AG10803 (cell line): ENCODE results near the gene PRKCB.
"Not testable (repeated sequence)": the region's sequence is repeated elsewhere in the genome, so short reads cannot be mapped to it uniquely, and the experiment has no call there.

Source experiments
- DNase-seq: peaks from one replicate; pipeline ENCODE4 v3.0.0; 2010; ENCODE audit warnings: low read depth
- H3K4me3 ChIP-seq: 2 replicates; pipeline ENCODE4 v1.5.1; 2011; ENCODE audit warnings: mild to moderate bottlenecking, low read length, control low read depth
- TF ChIP-seq, protein P1 (sequence below): conservative IDR thresholded peaks from 2 replicates; pipeline ENCODE4 v1.5.1; 2011; ENCODE audit warnings: mild to moderate bottlenecking, low read length, control low read depth, inconsistent platforms

The PRKCB gene

DNA sequence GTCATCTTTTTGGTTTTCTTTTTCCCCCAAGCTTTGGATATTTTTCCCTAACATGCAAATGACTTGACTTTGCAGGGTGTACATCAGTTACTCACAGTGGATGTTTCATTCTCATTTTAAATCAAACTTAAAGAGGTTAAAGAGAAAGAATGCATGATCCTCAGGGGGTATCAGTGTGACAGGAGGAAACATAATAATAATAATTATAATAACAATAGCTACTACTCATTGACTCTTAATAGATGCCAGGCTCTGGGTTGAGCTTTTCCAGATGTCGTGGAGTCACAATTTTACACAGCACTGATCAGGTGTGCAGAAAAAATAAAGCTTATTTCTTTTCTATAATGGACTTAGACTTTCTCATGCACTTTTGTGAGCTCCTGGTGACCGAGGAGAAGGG is 263.1 kb downstream of the PRKCB start:
- no peak overlapping the region for H3K4me3 ChIP-seq
- TF ChIP-seq, protein P1, sequence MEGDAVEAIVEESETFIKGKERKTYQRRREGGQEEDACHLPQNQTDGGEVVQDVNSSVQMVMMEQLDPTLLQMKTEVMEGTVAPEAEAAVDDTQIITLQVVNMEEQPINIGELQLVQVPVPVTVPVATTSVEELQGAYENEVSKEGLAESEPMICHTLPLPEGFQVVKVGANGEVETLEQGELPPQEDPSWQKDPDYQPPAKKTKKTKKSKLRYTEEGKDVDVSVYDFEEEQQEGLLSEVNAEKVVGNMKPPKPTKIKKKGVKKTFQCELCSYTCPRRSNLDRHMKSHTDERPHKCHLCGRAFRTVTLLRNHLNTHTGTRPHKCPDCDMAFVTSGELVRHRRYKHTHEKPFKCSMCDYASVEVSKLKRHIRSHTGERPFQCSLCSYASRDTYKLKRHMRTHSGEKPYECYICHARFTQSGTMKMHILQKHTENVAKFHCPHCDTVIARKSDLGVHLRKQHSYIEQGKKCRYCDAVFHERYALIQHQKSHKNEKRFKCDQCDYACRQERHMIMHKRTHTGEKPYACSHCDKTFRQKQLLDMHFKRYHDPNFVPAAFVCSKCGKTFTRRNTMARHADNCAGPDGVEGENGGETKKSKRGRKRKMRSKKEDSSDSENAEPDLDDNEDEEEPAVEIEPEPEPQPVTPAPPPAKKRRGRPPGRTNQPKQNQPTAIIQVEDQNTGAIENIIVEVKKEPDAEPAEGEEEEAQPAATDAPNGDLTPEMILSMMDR = no peak
- DNase-seq = no peak

DNA sequence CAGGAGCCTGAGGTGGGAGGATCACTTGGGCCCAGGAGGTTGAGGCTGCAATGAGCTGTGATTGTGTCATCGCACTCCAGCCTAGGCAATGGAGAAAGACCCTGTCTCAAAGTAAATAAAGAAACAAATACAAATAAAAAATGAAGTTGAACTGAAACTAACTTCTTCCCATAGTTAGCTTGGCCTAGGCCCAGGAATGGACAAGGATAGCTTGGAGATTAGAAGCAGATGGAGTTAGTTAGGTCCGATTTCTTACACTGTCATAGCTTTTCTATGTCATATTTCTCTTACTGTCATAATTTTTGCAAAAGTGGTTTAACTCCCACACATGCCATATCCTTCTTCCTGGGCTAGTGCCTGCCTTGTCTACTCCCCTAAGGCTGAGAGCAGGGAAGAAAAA is 265.6 kb downstream of the PRKCB start:
- H3K4me3 ChIP-seq = no peak overlapping the region
- TF ChIP-seq, protein P1 = no peak
- DNase-seq = no peak

DNA sequence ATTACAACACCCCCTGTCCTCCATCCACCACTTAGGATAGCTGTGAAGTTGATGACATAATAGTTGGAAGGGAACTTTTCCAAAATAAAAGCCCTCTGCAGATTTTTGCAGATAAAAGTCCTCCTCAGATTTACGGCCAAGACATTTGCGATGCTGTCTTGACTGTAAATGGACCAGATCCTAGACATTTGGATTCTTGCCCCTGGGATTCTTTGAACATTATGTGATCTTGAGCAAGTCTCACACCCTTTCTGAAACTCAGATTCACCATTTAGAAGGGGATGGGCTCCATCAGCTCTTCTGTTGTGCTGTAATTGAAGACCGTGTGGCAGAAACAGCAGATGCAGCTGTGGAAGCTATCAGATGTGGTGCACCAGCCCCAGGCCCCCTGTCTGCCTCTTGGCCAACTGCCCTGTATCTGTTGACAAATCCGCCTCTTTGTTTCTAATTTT is 266.5 kb downstream of the PRKCB start:
- no peak overlapping the region for H3K4me3 ChIP-seq
- TF ChIP-seq, protein P1 = no peak
- DNase-seq = no peak

DNA sequence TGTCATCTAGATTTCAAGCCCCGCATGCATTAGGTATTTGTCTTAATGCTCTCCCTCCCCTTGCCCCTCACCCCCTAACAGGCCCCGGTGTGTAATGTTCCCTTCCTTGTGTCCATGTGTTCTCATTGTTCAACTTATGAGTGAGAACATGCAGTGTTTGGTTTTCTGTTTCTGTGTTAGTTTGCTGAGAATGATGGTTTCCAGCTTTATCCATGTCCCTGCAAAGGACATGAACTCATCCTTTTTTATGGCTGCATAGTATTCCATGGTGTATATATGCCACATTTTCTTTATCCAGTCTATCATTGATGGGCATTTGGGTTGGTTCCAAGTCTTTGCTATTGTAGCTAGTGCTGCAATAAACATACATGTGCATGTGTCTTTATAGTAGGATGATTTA is 269.7 kb downstream of the PRKCB start:
- not testable (repeated sequence) for DNase-seq, H3K4me3 ChIP-seq

DNA sequence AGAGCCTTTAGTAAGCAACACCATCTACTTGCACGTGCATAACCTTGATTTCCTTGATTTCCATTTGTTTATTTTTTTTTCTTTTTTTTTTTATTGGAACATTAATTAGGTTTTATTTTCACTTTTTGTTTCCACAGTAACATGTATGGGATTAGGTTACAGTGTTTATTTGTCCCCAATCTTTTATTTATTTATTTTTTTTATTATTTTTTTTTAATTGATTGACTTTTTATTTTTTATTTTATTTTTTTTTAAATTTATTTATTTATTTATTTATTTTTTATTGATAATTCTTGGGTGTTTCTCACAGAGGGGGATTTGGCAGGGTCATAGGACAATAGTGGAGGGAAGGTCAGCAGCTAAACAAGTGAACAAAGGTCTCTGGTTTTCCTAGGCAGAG is 272.3 kb downstream of the PRKCB start:
- H3K4me3 ChIP-seq, DNase-seq: not testable (repeated sequence)

DNA sequence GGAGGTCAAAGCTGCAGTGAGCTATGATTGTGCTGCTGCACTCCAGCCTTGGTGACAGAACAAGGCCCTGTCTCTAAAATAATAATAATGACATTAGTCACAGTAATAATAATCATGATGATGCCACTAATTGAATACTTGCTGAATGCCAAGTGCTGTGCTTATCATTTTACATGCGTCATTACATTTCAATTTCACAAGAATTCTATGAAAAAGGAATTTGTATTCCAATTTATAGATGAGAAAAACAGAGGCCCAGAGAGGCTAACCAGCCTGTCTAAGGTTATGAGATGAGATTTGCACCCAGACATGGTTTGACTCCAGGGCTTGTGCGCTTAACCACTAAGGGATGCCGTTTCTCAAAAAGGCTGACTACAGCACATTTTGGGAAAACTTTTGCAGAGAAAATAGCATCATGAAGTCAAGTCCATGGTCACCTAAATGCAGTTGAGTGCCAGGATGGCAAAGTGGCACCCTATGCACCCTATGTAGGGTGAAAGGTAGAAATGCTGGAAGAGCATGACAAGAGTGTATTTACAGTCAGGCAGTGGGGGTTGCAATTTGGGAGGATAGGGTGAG is 276.0 kb downstream of the PRKCB start:
- TF ChIP-seq, protein P1 = no peak
- DNase-seq = no peak
- no peak overlapping the region for H3K4me3 ChIP-seq

DNA sequence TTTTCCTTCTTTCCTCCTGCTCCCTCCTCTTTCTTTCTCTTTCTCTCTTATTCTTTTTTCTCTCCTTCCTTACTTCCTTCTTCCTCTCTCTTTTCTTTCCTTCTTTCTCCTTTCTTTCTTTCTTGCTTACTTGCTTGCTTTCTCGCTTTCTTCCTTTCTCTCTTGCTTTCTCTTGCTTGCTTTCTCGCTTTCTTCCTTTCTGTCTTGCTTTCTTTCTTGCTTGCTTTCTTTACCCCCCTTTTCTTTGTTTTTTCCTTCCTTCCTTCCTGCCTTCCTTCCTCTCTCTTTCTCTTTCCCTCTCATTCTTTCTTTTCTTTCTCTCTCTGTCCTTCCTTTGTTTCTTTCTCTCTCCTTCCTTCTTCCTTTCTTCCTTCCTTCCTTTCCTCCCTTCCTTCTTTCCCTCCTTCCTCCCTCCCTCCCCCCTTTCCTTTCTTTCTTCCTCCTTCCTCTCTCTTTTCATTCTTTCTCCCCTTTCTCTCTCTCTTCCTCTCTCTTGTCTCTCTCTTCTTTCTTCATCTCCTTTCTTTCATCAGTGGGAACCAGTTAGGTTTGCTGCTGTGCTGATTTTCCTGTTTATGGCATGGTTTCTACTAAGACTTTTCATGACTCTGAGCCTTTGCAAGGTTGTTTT is 277.4 kb downstream of the PRKCB start:
- no peak overlapping the region for H3K4me3 ChIP-seq
- DNase-seq = no peak
- TF ChIP-seq, protein P1 = no peak

DNA sequence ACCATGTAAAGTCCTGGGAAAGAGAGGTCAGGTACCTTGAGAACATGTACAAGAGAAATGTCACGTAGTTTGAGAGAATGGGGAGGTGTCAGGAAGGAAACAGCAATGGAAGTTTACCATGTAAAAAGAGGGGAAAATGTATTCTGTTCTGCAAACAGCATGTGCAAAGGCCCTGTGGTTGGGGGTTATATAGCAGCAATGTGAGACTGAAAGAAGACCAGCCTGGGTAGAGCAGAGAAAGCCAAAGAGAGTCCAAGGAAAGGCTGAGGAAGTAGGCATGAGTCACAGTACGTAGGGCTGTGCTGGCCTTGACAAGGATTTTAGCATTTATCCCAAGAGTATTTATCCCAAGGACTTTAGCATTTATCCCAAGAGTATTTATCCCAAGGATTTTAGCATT is 279.1 kb downstream of the PRKCB start:
- no peak overlapping the region for H3K4me3 ChIP-seq
- DNase-seq = no peak
- TF ChIP-seq, protein P1 = no peak
